Left hindlimb (tissue), 1 donor: ENCODE measurements around the gene OSBP.

Experiments
- DNase-seq: peaks from one replicate; pipeline ENCODE4 v3.0.0-alpha.2; 2018

The OSBP gene

GRCh38 chr11:59601788-59602187 is 13.8 kb downstream of the OSBP start:
- no peak for DNase-seq

- no peak for DNase-seq
Observed at GRCh38 chr11:59600636-59601035, 14.9 kb downstream of the OSBP start.

DNA sequence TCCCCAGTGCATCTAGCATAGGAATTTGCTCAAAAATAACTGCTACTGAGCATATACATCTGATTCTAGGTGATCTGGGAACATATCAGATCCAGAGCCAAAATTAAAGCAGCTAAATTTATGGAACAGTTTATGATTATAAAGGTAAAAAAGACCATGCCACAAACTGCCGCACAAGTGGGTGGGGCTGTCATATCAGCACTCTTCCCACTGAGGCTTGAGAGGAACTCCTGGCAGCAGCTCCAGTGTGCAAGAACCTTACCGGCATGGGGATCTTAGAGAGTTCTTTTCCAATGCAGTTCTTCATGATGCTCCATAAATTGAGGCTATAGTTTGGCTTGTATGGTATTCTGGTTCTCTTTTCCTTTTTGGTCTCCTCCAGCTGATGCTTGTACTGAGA is 15.3 kb downstream of the OSBP start:
- DNase-seq = no peak

DNA sequence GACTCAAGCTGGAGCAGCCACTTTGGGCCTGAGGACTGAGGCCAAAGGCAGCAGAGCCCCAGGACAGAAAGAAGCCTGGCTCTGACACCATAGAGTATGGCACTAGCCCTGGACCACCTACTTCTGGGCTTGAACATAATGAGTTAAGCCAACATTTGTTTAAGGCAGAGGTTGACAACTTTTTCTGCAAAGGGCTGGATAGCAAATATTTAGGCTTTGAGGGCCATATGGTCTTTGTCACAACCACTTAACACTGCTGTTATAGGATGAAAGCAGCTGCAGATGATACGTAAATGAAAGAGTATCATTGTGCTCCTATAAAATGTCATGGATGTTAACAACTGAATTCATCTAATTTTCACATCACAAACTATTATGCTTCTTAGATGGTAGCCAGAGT is 16.6 kb downstream of the OSBP start:
- no peak for DNase-seq

DNA sequence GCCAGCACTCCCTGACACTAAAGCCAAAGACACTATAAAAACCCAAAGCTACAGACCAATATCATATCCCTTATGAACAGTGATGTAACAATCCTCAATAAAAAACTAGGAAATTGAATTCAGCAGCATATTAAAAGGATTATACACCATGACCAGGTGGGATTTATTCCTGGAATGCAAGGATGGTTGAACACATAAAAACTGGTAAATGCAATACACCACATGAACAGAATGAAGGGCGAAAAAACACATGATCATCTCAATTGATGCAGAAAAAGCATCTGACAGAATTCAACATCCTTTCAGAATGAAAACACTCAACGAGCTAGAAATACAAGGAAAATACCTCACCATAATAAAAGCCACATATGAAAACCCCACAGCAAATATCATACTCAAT is 31.3 kb downstream of the OSBP start:
- no peak for DNase-seq

DNA sequence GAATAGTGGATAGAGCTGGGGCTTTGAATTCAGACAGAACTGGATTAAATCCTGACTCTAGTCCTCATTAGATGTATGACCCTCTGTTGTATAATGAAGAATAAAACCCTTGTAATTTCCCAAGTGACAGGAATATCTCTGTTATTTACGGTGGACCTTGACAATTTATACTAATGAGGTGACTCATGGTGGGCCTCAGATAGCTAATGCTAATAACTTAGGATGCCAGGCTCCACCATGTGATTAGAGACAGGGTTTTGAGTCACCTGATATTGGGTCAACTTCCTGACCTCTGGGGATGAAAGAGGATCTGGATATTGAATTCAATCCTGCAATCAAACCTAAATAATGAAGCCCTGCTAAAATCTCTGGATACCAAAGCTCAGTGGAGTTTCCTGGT is 33.6 kb downstream of the OSBP start:
- DNase-seq = no peak

GRCh38 chr11:59578369-59578768 is 37.2 kb downstream of the OSBP start:
- no peak for DNase-seq

DNA sequence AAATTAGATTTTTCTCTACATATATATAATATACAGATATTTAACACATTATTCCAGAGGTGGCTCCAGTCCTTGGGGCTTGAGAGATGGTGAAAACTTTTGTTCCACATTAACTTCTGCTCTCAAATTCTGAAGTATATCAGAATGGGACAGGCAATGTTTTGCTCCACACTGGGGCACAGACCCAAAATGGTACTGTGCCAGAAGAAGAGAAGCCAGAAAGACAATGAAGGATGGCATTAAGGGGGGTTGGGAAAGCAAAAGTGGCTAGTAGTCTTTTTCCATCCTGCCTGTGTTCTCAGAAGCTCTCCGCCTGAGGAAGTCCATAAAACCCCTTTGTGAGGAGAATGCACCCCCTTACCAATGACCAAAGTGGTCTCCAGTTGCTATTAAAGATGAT is 40.1 kb downstream of the OSBP start:
- DNase-seq = no peak

- no peak for DNase-seq
Observed at GRCh38 chr11:59574932-59575502, 40.6 kb downstream of the OSBP start.

DNA sequence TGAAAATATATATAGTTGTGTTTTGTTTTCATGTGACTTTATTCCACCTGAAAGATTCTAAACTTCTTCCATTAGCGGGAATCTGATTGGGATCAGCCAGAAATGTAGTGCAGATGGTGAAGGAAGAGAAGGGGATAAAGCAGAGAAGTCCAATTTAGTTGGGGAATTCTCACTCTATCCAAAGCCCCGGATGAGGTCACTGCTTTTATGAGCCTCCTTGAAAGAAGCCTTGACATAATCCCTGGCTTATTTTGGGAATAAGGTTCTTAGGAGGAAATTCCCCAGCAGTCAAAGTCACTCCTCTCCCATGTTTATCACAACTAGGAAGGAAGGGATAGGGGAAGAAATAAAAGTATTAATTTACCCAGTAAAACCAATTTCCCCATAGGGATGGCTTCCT is 41.1 kb downstream of the OSBP start:
- DNase-seq = no peak

- no peak for DNase-seq
Observed at GRCh38 chr11:59573216-59573615, 42.4 kb downstream of the OSBP start.

- DNase-seq = no peak
Observed at GRCh38 chr11:59572091-59572490, 43.5 kb downstream of the OSBP start.

DNA sequence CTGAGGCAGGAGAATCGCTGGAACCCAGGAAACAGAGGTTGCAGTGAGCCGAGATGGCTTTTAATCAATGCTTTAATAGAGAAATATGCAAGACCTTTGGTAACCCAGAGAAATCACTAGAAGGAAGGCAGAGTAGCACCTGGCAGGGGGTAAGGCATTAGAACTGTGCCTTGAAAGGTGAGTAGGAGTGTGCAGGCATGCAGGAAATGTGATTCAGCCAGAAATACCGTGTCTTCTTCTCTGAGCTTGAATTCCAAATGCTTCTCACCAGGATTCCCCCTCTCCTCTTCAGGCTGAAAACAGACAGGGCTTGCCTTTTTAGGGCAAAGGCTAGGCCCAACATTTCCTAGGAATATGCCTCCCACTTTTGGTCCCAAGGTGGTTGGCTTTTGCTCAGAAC is 53.3 kb downstream of the OSBP start:
- no peak for DNase-seq

DNA sequence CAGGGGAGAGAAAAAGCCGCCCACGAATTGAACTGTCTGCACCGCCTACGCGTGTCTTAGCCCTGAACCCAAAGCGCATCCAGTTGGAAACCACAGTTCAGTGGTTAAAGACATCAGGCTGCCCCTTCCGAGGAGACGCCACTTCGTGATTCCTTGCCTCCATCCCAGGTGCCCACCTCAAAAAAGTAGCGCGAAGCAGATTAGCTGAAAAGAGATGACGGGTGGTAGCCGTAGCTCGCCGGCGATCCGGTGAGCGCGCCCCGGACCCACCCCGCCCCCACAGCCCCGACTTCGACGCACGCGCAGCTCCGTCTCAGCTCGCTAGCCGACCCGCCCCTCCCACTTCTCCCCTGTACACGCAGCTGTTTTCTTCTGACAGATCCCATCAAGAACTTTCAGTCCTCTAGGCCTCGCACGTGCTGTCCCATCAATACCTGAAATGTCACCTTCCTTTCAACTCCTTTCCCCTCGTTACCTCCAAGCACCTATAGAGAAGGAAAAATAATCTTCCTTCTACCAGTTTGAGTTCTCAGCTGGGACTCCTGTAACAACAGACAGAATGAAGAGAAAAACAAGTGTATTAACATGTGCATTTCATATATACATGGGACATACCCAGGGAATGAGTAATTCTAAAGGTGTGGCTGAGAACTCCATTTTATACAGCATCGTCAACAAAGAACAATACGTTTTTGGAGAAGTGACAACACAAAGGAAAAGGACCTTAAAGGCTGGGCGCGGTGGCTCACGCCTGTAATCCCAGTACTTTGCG is 54.7 kb downstream of the OSBP start:
- DNase-seq = peak; percentile 92

GRCh38 chr11:59560290-59560701 is 55.3 kb downstream of the OSBP start:
- DNase-seq = peak; percentile 75

- no peak for DNase-seq
Observed at GRCh38 chr11:59559886-59560285, 55.7 kb downstream of the OSBP start.

DNA sequence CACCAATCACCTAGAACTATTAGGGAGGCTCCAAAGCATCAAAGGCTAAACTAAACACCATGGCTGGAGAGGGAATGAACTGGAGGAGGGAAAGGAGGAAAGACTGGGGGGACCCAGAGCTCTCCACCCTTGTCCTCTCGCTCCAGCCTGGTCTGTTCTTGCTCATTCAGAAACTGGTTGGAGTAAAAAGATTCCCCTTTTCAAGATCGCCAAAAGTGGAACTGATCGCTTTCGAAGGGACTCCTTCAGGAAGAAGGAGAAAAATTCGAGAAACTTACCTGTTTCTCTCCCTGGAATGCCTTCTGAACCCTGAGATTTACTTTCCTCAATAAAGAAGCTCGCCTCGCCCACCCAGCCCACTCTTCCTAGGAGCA is 57.3 kb downstream of the OSBP start:
- no peak for DNase-seq

GRCh38 chr11:59556917-59557348 is 58.6 kb downstream of the OSBP start:
- DNase-seq = no peak

GRCh38 chr11:59556115-59556916 is 59.3 kb downstream of the OSBP start:
- DNase-seq = peak; percentile 82

DNA sequence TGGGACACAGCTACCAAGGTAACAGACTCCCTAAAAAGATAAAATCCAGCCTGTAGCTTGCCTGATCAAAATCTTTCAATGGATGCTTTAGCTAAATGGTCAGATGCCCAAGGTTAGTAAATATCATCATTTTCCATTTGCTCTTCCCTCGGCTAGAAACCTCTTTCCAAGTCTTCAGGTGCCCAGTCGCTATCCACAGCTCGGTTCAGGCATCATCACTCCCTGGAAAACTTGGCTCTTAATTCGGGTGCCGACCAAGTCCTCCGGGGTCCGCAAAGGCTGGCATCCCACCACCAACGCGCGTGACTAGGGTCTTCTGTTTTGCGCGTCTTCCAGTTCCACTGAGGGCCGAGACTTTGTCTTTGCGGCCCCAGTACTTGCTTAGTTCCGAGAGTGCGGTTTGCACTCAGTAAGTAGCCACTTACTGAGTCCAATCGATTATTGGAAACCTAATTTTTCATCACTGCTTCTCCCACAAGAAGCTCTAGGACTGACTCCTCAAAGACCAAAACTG is 59.9 kb downstream of the OSBP start:
- no peak for DNase-seq

- DNase-seq = no peak
Observed at GRCh38 chr11:59553323-59553722, 62.3 kb downstream of the OSBP start.

DNA sequence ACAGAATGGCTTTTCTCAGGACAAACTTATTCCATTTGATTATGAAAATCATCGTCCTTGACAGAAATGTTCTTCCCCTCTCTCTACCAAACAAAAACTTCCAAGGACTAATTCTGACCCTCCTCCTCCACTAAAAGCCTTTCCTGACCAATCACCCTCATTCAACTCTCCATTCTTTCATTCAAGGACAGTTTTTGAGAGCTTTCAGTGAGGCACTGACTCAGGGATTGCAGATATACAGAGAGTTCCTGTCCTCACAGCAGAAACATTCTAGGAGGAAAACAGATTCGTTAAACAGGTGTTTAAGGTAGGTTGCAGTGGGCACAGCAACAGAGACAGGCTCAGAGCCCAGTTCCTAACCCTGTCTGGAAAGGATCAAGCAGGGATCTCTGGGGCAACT is 62.7 kb downstream of the OSBP start:
- DNase-seq = no peak

DNA sequence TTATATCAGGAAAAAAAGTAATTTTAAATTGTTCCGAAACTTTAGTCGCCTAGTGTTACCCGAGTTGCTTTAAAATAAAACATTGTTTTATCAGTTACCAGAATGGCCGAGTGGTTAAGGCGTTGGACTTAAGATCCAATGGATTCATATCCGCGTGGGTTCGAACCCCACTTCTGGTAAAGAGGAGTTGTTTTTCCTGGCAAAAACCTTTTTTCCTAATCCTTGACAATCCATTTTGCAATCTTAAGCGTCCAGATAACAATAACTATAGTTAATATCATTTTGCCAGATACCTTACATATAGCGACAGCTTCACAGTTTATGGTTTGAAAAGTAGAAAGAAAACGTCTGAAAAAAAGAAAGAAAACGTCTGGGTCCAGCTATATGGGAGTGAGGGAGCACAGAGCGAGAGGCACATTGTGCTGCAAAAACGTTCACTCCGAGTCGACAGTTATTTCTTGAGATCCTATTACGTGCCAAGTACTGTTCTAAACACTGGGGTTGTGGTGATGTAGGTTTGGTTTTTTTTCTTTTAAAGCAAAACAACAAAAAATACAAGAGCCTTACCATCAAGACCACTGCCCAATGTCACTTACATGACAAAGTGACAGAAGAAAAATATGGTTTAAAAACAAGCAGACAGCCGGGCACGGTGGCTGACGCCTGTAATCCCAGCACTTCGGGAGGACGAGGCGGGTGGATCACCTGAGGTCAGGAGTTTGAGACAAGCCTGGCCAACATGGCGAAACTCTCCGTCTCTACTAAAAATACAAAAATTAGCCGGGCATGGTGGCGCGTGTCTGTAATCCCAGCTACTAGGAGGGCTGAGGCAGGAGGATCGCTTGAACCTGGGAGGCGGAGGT is 63.7 kb downstream of the OSBP start:
- DNase-seq = no peak
